A549 (cell line): Measurements from ENCODE around the gene ERN1. TPM values are rescaled to one million over a fixed set of nuclear protein-coding genes. Genes with fewer than 3 reads are reported as not detected.

ENCODE experiments used
- ATAC-seq, 2 experiments: fragments of 200-7000 bp in 1 of 2; fragments of >200 bp in 1 of 2; cut with Nextera tagmentation in 1 of 2; cut with Tn5 transposase in 1 of 2; 3 replicates each; pipeline versions ENCODE4 v1.8.0 to v1.9.1; 2018 to 2020; ENCODE audit warnings: mild to moderate bottlenecking in 1 of 2, moderate library complexity in 1 of 2
- CTCF ChIA-PET: fragments of 300-600 bp; sonication (Branson Sonifier 250); formaldehyde crosslinking; extraction: SDS; loops from one replicate; lab custom pipeline; 2021; ENCODE audit warnings: antibody characterized with exemption, inconsistent platforms; lab: Yijun Ruan, JAX
- POLR2A ChIA-PET: fragments of 350-600 bp; formaldehyde crosslinking; extraction: SDS; loops from one replicate; lab custom pipeline; 2021; ENCODE audit warnings: antibody characterized with exemption, inconsistent platforms; lab: Yijun Ruan, JAX
- DNase-seq, 2 experiments: peaks; one replicate each; pipeline versions ENCODE4 v3.0.0 to v3.0.0-alpha.2; 2011 to 2016; ENCODE audit warnings: low read depth in 1 of 2, low spot score in 1 of 2
- FAIRE-seq: peaks from 2 replicates; lab custom pipeline; 2011; peaks lifted over from hg19 to GRCh38; lab: Jason Lieb, UNC
- H3K27ac ChIP-seq, 2 experiments: fragments of >200 bp; sonication (Bioruptor Twin); formaldehyde crosslinking; 3 replicates each; pipeline ENCODE4 v1.5.1; 2016 to 2017
- H3K4me1 ChIP-seq: fragments of >200 bp; sonication (Bioruptor Twin); formaldehyde crosslinking; 3 replicates; pipeline ENCODE4 v1.6.1; 2016
- H3K4me2 ChIP-seq: fragments of >200 bp; sonication (Bioruptor Twin); formaldehyde crosslinking; 3 replicates; pipeline ENCODE4 v1.6.1; 2016
- H3K4me3 ChIP-seq: fragments of >200 bp; sonication (Bioruptor Twin); formaldehyde crosslinking; 3 replicates; pipeline ENCODE4 v1.5.1; 2016
- H3K9me3 ChIP-seq: fragments of >200 bp; sonication (Bioruptor Twin); formaldehyde crosslinking; 3 replicates; pipeline ENCODE4 v1.6.1; 2016
- BCL3 ChIP-seq: fragments of >200 bp; sonication (Bioruptor Twin); formaldehyde crosslinking; IDR thresholded peaks from 3 replicates; pipeline ENCODE4 v1.6.1; 2016
- BHLHE40 ChIP-seq: IDR thresholded peaks from 2 replicates; pipeline ENCODE4 v1.6.1; 2012; ENCODE audit warnings: low read depth, low read length, inconsistent platforms
- CBX2 ChIP-seq: fragments of 200-600 bp; sonication (generic); IDR thresholded peaks from 2 replicates; pipeline ENCODE4 v1.6.1; 2016; ENCODE audit warnings: low read depth, mild to moderate bottlenecking, borderline replicate concordance
- CHD4 ChIP-seq: fragments of 200-600 bp; sonication (generic); IDR thresholded peaks from 2 replicates; pipeline ENCODE4 v1.6.1; 2016; ENCODE audit warnings: antibody characterized with exemption, mild to moderate bottlenecking, borderline replicate concordance
- CTCF ChIP-seq: fragments of >200 bp; sonication (Bioruptor Twin); formaldehyde crosslinking; IDR thresholded peaks from 3 replicates; pipeline ENCODE4 v1.5.1; 2016
- E2F6 ChIP-seq: IDR thresholded peaks from 2 replicates; pipeline ENCODE4 v1.6.1; 2012; ENCODE audit warnings: low read depth, borderline replicate concordance
- EHF ChIP-seq: fragments of 250-450 bp; sonication (Bioruptor Pico); IDR thresholded peaks from 2 replicates; pipeline ENCODE4 v1.5.0; 2020; ENCODE audit warnings: mild to moderate bottlenecking
- EHMT2 ChIP-seq: fragments of 200-600 bp; sonication (generic); IDR thresholded peaks from 2 replicates; pipeline ENCODE4 v1.6.1; 2016; ENCODE audit warnings: antibody characterized with exemption, low read depth, mild to moderate bottlenecking, moderate library complexity
- FOSB ChIP-seq: fragments of 250-450 bp; sonication (Bioruptor Pico); IDR thresholded peaks from 2 replicates; pipeline ENCODE4 v1.5.0; 2020; ENCODE audit warnings: mild to moderate bottlenecking, moderate library complexity
- HDAC2 ChIP-seq: fragments of 200-600 bp; sonication (generic); IDR thresholded peaks from 2 replicates; pipeline ENCODE4 v1.6.1; 2016
- HEYL ChIP-seq: fragments of 250-450 bp; sonication (Bioruptor Pico); IDR thresholded peaks from 2 replicates; pipeline ENCODE4 v1.8.0; 2021; ENCODE audit warnings: mild to moderate bottlenecking, moderate library complexity
- HOXA7 ChIP-seq: fragments of 250-450 bp; sonication (Bioruptor Pico); IDR thresholded peaks from 2 replicates; pipeline ENCODE4 v1.5.0; 2020; ENCODE audit warnings: mild to moderate bottlenecking, moderate library complexity
- HOXB5 ChIP-seq: fragments of 250-450 bp; sonication (Bioruptor Pico); IDR thresholded peaks from 2 replicates; pipeline ENCODE4 v1.5.0; 2020; ENCODE audit warnings: mild to moderate bottlenecking, moderate library complexity
- JUNB ChIP-seq: fragments of >200 bp; sonication (Bioruptor Twin); formaldehyde crosslinking; IDR thresholded peaks from 2 replicates; pipeline ENCODE4 v1.6.1; 2016
- KDM1A ChIP-seq: fragments of 200-600 bp; sonication (generic); IDR thresholded peaks from 2 replicates; pipeline ENCODE4 v1.6.1; 2016; ENCODE audit warnings: low read depth, mild to moderate bottlenecking
- MAZ ChIP-seq: fragments of 150-350 bp; IDR thresholded peaks from 2 replicates; pipeline ENCODE4 v1.6.1; 2014; ENCODE audit warnings: antibody characterized with exemption, low read depth, low read length, borderline replicate concordance
- NPAS2 ChIP-seq: fragments of 250-450 bp; sonication (Bioruptor Pico); IDR thresholded peaks from 2 replicates; pipeline ENCODE4 v1.8.0; 2022; ENCODE audit warnings: mild to moderate bottlenecking, moderate library complexity, borderline replicate concordance
- NR3C1 ChIP-seq: fragments of >200 bp; sonication (Bioruptor Twin); formaldehyde crosslinking; IDR thresholded peaks from 3 replicates; pipeline ENCODE4 v1.6.1; 2017
- POLR2A ChIP-seq: IDR thresholded peaks from 2 replicates; pipeline ENCODE4 v1.6.1; 2012; ENCODE audit warnings: mild to moderate bottlenecking, low read length
- POLR2AphosphoS2 ChIP-seq: conservative IDR thresholded peaks from 2 replicates; pipeline ENCODE4 v1.6.1; 2012; ENCODE audit warnings: low read length, improper control_type of control experiment, inconsistent platforms
- RARB ChIP-seq: fragments of 250-450 bp; sonication (Bioruptor Pico); IDR thresholded peaks from 2 replicates; pipeline ENCODE4 v1.8.0; 2021; ENCODE audit warnings: mild to moderate bottlenecking, moderate library complexity
- TFCP2L1 ChIP-seq: fragments of 250-450 bp; sonication (Bioruptor Pico); IDR thresholded peaks from 2 replicates; pipeline ENCODE4 v1.5.0; 2021; ENCODE audit warnings: mild to moderate bottlenecking
- TP53 ChIP-seq: fragments of 250-450 bp; sonication (Bioruptor Pico); IDR thresholded peaks from 2 replicates; pipeline ENCODE4 v1.5.0; 2021; ENCODE audit warnings: mild to moderate bottlenecking, moderate library complexity
- WGBS: methylation state at CpG from one replicate; pipeline ENCODE4 v1.1.6; 2017; ENCODE audit errors: missing lambda C conversion rate; 5-methylcytosine and 5-hydroxymethylcytosine counted together
- polyA plus RNA-seq, 4 experiments: library from polyadenylated mRNA; depleted of rRNA in 3 of 4; stranded (reverse); fragments of >200 nt; fragmentation: RNase III in 1 of 4; extraction: RNeasy Plus Mini Kit Qiagen cat#74134 plus additional on column Dnase treatment in 1 of 4; gene quantifications; 2 replicates in 3 of 4; 3 replicates in 1 of 4; pipeline ENCODE4 v1.2.3, GENCODE V29; 2011 to 2017

Gene ERN1
- polyA plus RNA-seq, 2 of the 4 experiments (the other 2 are of a cell fraction), result 4.1 to 19.8 TPM

GRCh38 chr17:64160378-64160777 is 30.4 kb upstream of the ERN1 start:
- ChIA-PET POLR2A (interaction anchor here (1.7 kb wide), 1 partner anchor 15 kb away, joined by 5 read pairs; no protein-coding TSS in a partner anchor), CTCF (interaction anchor here (0.9 to 1.5 kb wide), 4 partner anchors 11 to 122 kb away, joined by 3 to 8 read pairs (median 4); no protein-coding TSS in a partner anchor)
- Histone ChIP-seq H3K9me3 (no peaks in the 10 kb centered on the region), H3K4me2 (no peak overlapping the region), H3K4me3 (no peak overlapping the region), H3K27ac (no peak overlapping the region), H3K4me1 (no peaks in the 10 kb centered on the region)
- no peak for DNase-seq
- WGBS, result 90% methylated on average over 4 of the region's 4 CpGs
- FAIRE-seq, result no peak
- TF ChIP-seq RARB (no peak), KDM1A (no peak), EHF (CRISPR knock-in tag) (no peak), HOXB5 (CRISPR knock-in tag) (no peak), TP53 (CRISPR knock-in tag) (no peak), FOSB (CRISPR knock-in tag) (no peak), HDAC2 (no peak)
- TF ChIP-seq, all 56 proteins: peak for 0
- ATAC-seq, result no peak

GRCh38 chr17:64158831-64159590 is 29.1 kb upstream of the ERN1 start:
- 86% methylated on average over 12 of the region's 12 CpGs for WGBS
- ChIA-PET POLR2A (interaction anchor here (1.7 kb wide), 1 partner anchor 13 kb away, joined by 5 read pairs; no protein-coding TSS in a partner anchor), CTCF (interaction anchor here (0.9 to 1.6 kb wide), 4 partner anchors 10 to 133 kb away, joined by 3 to 8 read pairs (median 4); no protein-coding TSS in a partner anchor)
- FAIRE-seq (no peak), DNase-seq (no peak), ATAC-seq (no peak)
- Histone ChIP-seq H3K4me2 (no peak overlapping the region), H3K27ac (no peak overlapping the region), H3K4me3 (no peak overlapping the region), H3K4me1 (no peaks in the 10 kb centered on the region), H3K9me3 (no peaks in the 10 kb centered on the region)
- TF ChIP-seq NPAS2 (CRISPR knock-in tag), result no peak
- TF ChIP-seq EHMT2, result no peak
- TF ChIP-seq POLR2AphosphoS2, result no peak
- no peak for TF ChIP-seq CHD4
- TF ChIP-seq FOSB (CRISPR knock-in tag), result no peak
- no peak for TF ChIP-seq HEYL
- no peak for TF ChIP-seq NR3C1
- TF ChIP-seq E2F6, result no peak
- TF ChIP-seq POLR2A, result no peak
- no peak for TF ChIP-seq BCL3
- TF ChIP-seq BHLHE40, result no peak
- no peak for TF ChIP-seq KDM1A

- DNase-seq (no peak), FAIRE-seq (no peak), ATAC-seq (no peak)
- TF ChIP-seq BHLHE40 (no peak), CBX2 (no peak), MAZ (no peak), CTCF (no peak), HOXA7 (CRISPR knock-in tag) (no peak), TFCP2L1 (CRISPR knock-in tag) (no peak), FOSB (CRISPR knock-in tag) (no peak), POLR2A (no peak), JUNB (no peak)
- H3K27ac ChIP-seq, result no peak overlapping the region
- H3K4me3 ChIP-seq, result no peak overlapping the region
- no peaks in the 10 kb centered on the region for H3K4me1 ChIP-seq
- no peaks in the 10 kb centered on the region for H3K9me3 ChIP-seq
- 68% methylated on average over 7 of the region's 7 CpGs for WGBS
- H3K4me2 ChIP-seq, result no peak overlapping the region
- ChIA-PET POLR2A (no interaction called here), CTCF (interaction anchor here (1.5 to 1.6 kb wide), 2 partner anchors 9 to 133 kb away, joined by 3 to 4 read pairs; no protein-coding TSS in a partner anchor)
These were observed 28.5 kb upstream of the ERN1 start for GRCh38 chr17:64158406-64158805.
